Glomerular endothelial cell (primary cell): ENCODE data around the gene PDE1C. TPM values are rescaled to one million over a fixed set of nuclear protein-coding genes. Genes with fewer than 3 reads are reported as not detected.

Experiments used
- DNase-seq: peaks from one replicate; pipeline ENCODE4 v3.0.0-alpha.2; 2011; ENCODE audit warnings: low read depth, low spot score; ENCODE audit errors: extremely low read depth
- total RNA-seq: library from RNA; depleted of rRNA; stranded (reverse); fragments of >200 nt; gene quantifications from 2 replicates; pipeline ENCODE4 v1.2.3, GENCODE V29; 2015

The PDE1C gene
- total RNA-seq, 1 donor from 2014 or later, result 2.6 TPM

DNA sequence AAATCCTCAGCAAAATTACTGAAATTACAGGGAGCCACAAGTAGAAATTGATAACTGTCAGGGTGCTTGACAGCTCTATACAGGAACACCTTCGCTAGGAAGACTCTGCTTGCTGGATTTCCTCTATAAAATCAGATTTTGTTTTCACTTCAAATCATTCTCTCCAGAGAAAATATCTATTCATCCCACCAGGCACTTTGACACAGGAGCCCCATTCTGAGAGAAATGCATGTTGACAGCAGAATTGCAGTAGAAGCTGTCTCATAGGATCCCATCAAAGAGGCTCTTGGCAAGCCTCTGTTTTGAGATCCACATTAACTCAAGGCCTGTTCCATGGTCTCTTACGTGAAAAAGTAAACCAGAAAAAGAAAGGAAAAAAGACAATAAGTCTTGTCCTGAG, 116.8 kb downstream of the PDE1C start:
- no peak for DNase-seq

DNA sequence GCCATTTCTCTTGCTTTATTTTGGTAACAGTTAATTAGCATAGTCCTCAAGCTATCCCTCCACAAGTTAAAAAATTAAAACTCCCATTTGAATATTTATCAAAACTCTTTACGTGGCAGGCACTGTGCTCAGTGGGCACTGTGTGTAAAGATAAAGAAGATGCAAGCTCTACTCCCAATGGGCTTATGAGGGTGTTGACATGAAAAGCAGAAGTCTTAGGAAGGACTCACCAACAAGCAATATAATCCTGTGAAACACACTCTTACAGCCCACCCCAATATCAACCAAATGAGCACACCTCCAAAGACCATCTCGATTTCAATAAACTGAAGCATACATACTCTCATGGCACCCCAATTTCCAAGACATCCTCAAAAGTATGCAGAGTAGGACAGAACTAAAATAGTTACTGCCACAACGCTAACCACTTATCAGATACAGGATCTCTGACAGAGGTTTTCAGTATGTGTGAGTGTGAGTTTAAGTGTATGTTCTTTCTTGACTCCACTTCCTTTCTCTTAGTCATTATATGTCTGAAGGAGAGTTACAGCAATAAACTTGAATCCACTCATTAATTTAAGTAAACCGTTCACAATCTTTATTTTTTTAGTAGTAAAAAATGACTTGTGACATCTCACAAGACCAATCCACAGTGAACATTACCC, 120.0 kb downstream of the PDE1C start:
- DNase-seq, result no peak

DNA sequence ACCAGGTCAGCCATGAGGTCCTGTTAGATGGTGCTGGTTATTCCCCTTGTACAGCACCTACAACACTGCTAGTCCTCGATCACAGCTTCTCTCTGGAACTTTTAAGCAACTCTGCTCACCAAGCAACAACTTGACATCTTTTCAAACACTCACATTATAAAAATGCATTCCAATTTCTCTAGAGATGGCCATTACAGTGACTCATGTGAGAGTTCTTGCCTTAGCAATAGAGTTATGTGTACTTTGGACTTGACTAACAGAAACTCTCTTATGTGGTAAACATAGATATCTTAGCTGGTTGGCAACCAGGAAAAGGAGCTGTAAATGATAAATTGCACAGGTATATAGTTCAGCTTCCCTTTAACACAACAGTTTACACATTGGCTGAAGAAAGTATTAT, 122.2 kb downstream of the PDE1C start:
- no peak for DNase-seq

DNA sequence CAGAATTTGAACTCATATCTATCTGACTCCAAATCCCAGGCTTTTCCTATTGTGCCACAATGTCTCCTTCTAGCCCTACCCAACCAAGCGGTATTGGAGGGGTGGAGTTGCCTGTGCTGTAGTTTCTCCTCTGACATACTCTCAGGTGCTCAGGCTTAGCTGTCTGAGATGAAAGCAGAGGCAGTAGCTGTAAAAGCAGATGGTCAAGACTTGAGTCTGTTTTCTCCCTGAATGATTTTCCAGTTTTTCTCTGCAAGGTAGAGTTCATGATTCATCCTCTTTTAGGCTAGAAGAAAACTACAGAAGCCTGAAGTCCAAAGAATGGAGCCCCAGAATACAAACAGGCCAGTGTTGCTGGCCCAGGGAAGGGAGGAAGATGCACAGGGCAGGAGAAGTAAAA, 130.0 kb downstream of the PDE1C start:
- no peak for DNase-seq

DNA sequence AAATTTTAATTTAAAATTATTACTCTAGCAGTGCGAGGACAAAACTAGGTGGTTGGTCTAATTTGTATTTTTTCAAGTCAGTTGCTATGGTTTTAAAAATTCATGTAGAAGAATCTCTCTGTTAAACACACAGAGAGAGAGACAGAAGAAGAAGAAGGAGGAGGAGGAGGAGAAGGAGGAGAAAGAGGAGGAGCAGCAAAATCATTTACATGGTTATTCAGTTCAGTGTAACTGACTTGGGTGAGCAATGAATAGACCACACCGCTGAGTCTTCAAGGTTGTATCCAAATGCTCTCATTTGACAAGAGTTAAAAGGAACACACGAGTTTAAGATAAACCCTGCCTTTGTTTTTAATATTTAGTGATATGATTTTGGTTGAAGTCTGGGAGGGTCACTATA, 131.1 kb downstream of the PDE1C start:
- no peak for DNase-seq

DNA sequence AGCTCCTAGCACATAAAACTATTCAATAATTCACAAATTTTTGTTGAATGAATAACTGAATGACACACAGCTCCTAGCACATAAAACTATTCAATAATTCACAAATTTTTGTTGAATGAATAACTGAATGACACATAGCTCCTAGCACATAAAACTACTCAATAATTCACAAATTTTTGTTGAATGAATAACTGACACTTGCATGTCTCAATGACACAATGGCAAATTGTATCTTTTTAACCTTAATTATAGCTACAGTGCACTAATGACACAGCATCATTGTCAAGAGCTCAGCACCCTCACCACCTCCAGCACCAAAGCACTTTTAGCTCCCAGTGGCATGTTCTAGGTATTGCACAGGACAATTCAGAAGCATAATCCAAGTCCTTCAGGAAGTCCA, 131.6 kb downstream of the PDE1C start:
- DNase-seq, result no peak

DNA sequence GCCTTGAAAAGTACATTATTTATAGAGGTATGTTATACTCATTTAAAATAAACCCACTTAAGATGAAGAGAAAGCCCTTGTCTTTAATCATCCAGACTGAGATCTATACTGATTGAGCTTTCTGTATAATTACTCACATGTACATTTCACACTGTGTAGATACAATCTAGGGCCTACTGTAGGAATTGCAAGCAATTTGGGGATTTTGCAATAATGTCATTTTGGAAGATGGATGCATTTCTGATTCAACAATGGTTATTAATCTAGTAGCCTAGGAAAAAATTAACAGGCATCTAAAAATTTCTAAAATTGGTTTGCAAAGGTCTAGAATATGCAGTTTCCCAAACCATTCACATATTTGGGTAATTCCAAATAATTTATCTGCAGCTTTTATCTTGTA, 132.2 kb downstream of the PDE1C start:
- DNase-seq, result no peak

DNA sequence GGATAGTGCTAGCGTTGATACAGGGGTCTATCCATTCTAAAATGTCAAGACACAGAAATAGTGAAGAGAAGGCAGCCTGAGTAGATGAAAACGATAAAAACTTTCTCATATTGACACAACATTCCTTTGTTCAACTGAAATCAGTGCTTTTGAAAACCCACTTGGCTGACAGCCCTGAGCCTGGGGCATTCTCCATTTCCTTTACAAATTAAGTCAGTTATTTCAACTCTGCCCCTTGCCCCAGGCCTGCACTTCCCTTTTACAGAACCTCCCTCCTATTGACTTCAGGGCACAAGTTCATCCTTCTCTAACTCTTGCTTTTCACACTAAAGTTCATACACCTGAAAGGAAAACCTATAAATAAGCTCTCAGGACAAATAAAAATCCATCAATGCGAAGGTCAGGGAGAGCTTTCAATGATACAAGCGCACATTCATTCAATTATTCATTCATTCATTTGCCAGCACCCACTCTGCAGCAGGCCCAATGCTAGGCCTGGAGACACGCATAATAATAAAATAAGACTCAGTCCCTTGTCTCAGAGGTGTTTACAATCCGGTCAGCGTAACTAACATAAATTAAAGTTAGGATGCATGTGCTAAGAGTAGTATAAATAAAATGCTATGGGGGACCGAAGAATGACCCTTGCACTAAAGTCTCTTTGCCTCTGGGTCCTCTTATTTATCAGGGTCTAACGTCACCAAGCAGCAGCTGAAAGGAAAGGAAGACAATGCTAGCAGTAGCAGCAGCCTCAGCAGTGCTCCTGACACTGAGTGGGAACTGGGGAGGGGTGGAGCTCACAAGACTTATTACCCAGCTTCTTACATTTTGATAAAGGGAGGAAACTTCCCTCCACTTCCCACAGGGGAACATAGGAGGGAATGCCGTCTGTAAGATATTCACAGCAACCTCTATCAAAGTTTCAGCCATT, 134.8 kb downstream of the PDE1C start:
- no peak for DNase-seq

DNA sequence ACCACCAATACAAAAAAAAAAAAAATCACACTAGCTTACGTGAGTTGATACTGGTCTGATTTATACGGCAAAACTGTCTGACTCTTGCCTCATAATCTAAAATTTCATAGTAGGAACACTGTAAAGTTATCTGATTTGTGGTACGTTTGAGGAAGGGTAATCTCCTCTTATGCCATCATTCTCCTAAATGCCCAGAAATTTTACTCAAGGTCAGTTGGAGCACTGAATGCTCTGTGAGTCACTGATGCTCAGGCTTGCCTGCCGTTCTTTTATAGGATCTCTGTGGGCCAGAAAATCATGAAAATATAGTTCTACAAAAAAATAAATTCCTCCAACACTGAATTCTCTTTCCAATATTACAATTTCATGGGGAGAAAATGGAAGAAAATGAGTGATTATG, 135.7 kb downstream of the PDE1C start:
- no peak for DNase-seq

DNA sequence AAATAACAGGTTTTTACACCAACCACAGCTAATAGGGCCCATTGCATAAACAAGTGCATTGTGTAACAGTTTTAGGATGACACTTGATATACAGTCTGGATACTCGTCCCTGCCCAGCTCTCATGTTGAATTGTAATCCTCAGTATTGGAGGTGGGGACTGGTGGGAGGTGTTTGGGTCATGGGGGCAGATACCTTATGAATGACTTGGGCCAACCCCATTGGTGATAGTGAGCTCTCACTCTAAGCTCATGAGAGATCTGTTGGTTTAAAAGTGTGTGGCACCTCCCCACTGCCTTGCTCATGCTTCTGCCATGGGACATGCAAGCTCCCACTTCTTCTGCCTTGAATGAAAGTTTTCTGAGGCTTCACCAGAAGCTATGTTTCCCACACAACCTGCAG, 136.7 kb downstream of the PDE1C start:
- DNase-seq, result no peak

DNA sequence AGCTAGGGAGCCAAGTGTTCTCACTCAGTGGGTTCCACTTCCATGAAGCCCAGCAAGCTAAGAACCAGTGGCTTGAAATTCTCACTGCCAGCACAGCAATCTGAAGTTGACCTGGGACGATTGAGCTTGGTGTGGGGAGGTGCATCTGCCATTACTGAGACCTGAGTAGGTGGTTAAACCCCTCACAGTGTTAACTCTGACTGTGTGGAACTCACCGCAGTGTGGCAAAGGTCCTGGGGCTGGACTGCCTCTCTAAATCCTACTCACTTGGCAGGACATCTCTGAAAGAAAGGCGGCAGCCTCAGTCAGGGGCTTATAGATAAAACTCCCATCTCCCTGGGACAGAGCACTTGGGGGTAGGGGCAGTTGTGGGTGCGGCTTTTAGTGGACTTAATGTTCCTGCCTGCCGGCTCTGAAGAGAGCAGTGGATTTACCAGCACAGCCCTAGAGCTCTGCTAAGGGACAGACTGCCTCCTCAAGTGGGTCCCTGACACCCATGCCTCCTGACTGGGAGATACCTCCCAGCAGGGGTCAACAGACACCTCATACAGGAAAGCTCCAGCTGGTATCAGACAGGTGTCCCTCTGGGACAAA, 143.1 kb downstream of the PDE1C start:
- no peak for DNase-seq

DNA sequence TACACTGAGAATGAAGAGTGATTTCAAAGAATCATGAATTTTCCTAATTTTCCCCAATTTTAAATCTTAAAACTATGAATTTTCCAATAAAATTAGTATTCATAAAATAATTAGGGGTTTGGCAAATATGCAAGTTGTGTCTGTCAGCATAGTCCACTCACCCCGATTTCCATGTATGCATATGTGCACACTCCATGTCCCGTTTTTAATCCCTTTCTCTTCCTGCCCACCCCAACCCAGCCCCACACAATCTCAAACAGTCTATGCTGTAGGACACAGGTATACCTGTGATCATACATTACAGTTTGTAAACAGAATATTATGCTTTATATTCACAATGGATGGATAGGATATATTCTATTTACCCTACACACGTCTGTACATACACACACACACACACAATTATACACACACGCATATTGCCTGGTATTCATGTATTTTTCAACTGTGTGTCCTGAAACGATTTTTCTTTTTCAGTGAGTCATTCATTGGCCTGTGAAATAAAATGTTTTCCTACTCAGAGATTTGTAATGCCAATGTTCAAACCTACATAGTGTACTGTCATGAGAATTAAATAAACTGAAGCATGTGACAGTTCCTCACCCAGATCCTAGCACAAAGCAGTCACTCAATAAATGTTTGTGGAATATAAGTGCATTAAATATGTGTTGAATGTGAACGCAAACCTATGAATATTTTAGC, 144.3 kb downstream of the PDE1C start:
- DNase-seq, result no peak

DNA sequence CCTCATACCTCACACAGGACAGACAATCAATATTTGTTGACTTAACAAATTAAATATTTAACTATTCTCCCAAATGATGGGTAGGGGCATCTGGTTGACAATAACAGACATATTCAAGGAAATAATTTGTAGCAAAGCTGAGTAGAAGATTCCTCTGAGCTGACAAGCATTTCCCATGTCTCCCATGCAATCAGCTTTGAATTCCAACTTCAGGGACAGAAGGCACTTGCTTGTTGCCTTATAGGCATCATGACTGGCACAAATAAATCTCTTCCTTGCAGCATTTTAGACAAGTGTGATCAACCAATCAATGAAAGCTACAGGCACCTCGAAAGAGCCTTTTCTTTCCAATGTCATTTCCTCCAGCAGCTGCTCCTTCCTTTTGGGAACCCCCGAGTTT, 146.0 kb downstream of the PDE1C start:
- DNase-seq, result no peak

DNA sequence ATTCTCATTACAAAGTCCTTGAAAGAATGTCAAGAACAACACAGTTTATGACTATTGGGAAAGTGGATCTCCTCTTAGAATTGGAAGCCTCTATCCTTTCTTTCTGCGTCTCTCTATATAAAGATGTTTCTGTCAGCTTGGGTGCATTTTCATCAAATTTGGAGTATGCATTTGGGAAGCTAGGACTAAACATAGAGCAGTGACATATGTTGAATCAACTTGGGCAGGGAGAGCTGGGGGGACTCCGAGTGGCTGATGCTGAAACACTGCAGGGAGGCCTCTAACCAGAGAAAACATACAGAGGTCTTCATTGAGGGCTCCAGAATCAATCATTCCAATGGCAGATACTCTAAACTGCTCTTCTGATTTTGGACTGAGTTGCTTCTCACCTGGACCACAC, 147.4 kb downstream of the PDE1C start:
- no peak for DNase-seq

DNA sequence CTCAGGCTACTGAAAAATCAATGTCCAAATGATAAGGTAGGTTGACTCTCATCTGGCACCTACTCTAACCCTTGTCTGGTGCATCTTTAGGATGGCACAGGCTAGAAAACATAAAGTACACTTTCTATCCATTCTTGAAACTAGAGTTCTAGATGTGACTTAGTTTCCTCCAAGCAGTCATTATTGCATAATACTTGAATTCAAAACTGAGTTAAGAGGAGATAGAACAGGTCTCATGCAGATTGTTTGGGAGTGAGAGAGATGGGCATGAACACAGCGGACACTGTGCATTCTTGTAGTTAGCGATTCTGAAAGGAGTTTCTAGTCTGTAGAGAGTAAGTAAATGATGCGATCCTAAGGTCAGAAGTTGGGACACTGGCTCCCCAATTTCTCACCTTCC, 149.2 kb downstream of the PDE1C start:
- no peak for DNase-seq

DNA sequence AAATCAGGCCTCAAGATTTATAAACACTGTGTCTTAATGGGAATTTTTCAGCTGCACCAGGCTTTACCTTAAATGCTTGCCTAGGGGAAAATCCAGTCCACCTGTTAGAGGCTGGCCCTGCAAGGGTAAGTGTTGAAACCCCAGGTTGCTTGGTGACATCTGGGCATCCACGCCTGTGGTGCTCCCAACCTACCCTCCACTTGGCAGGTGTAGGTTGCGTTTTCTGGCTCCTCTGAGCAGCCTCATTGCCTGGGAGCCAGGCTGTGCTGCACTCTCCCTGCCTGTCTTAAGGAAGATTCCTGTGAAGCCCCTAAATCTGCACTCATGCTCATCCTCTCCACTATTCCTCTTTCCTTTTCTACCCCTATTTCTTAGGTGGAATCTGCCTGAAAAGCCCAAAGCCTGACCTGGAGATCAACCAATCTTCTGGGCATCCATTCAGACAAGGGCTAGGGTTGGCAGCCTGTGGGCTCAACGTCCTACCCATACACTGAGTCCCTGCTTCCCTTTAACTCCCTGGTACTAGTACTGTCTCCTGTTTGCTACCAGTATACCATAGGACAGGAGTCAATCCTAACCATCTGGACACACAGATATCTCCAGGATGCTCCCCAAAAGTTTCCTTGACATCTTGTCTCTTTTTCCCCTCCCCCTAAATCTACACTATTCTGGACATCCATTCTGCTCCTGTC, 150.4 kb downstream of the PDE1C start:
- DNase-seq, result no peak

DNA sequence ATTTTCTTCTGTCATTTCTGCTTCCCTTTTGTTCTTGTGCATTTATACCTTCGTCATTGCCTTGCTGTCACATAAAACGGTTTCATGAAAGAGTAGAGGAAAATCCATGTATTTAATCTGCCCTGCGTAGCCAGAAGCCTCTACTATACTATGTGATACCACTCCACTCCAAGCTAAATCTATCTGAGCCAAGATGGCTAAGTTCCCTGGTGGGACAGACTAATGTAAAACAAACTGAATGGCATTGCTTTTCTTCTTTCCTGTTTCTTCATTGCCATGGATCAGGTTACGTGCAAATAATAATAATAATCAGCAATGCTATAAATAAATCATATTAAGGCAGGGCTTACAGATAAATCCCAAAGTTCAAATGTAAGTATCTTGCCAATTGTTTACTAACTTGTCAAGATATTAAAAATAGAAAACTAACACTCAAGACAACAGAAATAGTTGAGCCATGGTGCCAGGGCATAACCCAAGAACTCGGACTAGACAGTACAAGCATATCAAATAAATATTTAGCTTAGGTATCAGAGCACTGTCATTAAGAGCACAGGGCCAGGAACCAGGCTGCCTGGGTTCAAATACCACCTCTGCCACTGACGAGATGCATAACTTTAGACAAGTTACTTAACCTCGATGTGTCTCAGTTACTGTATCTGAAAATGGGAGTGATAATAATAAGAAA, 151.4 kb downstream of the PDE1C start:
- no peak for DNase-seq

DNA sequence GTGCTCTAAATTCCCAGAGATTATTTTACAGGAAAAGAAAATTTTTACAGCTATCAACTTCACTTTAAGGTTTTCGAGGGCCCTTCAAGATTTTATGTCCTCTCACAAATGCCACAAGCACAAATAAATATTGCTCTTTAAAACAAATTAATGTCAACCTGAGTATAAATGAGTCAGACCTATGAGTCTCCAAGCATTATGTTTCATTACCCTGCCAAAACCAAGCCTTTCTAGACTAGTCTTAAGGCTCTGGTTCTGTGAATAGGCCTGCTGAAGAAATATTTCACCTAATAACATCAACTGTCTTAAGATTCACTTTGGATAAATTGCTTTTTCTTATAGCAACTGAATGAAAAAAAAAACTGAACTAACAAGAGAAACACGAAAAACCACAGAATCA, 153.0 kb downstream of the PDE1C start:
- no peak for DNase-seq

DNA sequence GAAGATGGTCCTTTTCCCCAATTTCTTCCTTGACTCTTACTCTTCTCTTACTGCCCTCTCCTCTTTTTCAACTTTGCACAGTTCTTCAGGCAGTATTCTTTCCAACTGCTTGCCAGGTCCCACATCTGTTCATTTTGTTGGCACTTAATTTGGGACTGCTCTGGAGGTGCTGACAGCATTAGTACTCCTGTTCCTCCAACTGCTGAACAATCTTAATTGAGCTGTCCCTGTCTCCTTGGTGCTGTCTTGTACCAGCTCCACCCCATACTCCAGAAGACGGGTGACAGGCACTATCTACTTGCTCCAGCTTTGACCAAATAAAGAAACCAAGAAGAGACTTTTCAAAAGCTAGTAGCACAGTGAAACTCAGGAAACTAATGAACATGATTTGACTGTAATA, 160.0 kb downstream of the PDE1C start:
- DNase-seq, result no peak
